HEK293 (cell line): ENCODE measurements around the gene SOX13.

Experiments used
- CTCF ChIP-seq: fragments of 450-650 bp; formaldehyde crosslinking; IDR thresholded peaks from 2 replicates; pipeline ENCODE4 v1.5.1; 2016; ENCODE audit warnings: missing biosample characterization, missing genetic modification characterization
- GLIS2 ChIP-seq: fragments of 450-650 bp; formaldehyde crosslinking; IDR thresholded peaks from 2 replicates; pipeline ENCODE4 v1.5.1; 2016; ENCODE audit warnings: missing biosample characterization, missing genetic modification characterization
- RBAK ChIP-seq: fragments of 450-650 bp; formaldehyde crosslinking; IDR thresholded peaks from 2 replicates; pipeline ENCODE4 v1.5.1; 2016; ENCODE audit warnings: missing biosample characterization, missing genetic modification characterization
- SCRT1 ChIP-seq: fragments of 450-650 bp; formaldehyde crosslinking; IDR thresholded peaks from 2 replicates; pipeline ENCODE4 v1.5.1; 2016; ENCODE audit warnings: missing biosample characterization, missing genetic modification characterization, borderline replicate concordance
- SCRT2 ChIP-seq: fragments of 450-650 bp; formaldehyde crosslinking; IDR thresholded peaks from 2 replicates; pipeline ENCODE4 v1.5.1; 2016; ENCODE audit warnings: missing biosample characterization, missing genetic modification characterization
- SP7 ChIP-seq: fragments of 450-650 bp; formaldehyde crosslinking; IDR thresholded peaks from 2 replicates; pipeline ENCODE4 v1.5.1; 2016; ENCODE audit warnings: missing biosample characterization, missing genetic modification characterization
- ZBTB6 ChIP-seq: fragments of 450-650 bp; formaldehyde crosslinking; IDR thresholded peaks from 2 replicates; pipeline ENCODE4 v1.5.1; 2017; ENCODE audit warnings: missing biosample characterization, missing genetic modification characterization
- ZBTB8A ChIP-seq: fragments of 450-650 bp; formaldehyde crosslinking; IDR thresholded peaks from 2 replicates; pipeline ENCODE4 v1.5.1; 2016; ENCODE audit warnings: missing biosample characterization, missing genetic modification characterization
- ZFHX2 ChIP-seq: fragments of 450-650 bp; formaldehyde crosslinking; conservative IDR thresholded peaks from 2 replicates; pipeline ENCODE4 v1.5.1; 2016; ENCODE audit warnings: missing biosample characterization, missing genetic modification characterization
- ZNF10 ChIP-seq: fragments of 450-650 bp; formaldehyde crosslinking; IDR thresholded peaks from 2 replicates; pipeline ENCODE4 v1.5.1; 2017; ENCODE audit warnings: missing biosample characterization, missing genetic modification characterization
- ZNF16 ChIP-seq: fragments of 450-650 bp; formaldehyde crosslinking; IDR thresholded peaks from 2 replicates; pipeline ENCODE4 v1.5.1; 2016; ENCODE audit warnings: low read depth, missing biosample characterization, missing genetic modification characterization
- ZNF223 ChIP-seq: fragments of 450-650 bp; formaldehyde crosslinking; IDR thresholded peaks from 2 replicates; pipeline ENCODE4 v1.5.1; 2016; ENCODE audit warnings: missing biosample characterization, missing genetic modification characterization
- ZNF394 ChIP-seq: fragments of 450-650 bp; formaldehyde crosslinking; IDR thresholded peaks from 2 replicates; pipeline ENCODE4 v1.5.1; 2016; ENCODE audit warnings: missing biosample characterization, missing genetic modification characterization, mild to moderate bottlenecking, moderate library complexity, borderline replicate concordance
- ZNF398 ChIP-seq: fragments of 450-650 bp; formaldehyde crosslinking; IDR thresholded peaks from 2 replicates; pipeline ENCODE4 v1.5.1; 2017; ENCODE audit warnings: missing biosample characterization, missing genetic modification characterization
- ZNF501 ChIP-seq: fragments of 450-650 bp; formaldehyde crosslinking; IDR thresholded peaks from 2 replicates; pipeline ENCODE4 v1.5.1; 2016; ENCODE audit warnings: missing biosample characterization, missing genetic modification characterization
- ZNF548 ChIP-seq: fragments of 450-650 bp; formaldehyde crosslinking; IDR thresholded peaks from 2 replicates; pipeline ENCODE4 v1.5.1; 2016; ENCODE audit warnings: missing biosample characterization, missing genetic modification characterization
- ZNF610 ChIP-seq: fragments of 450-650 bp; formaldehyde crosslinking; IDR thresholded peaks from 2 replicates; pipeline ENCODE4 v1.5.1; 2016; ENCODE audit warnings: missing biosample characterization, missing genetic modification characterization, borderline replicate concordance
- ZNF660 ChIP-seq: fragments of 450-650 bp; IDR thresholded peaks from 2 replicates; pipeline ENCODE4 v1.5.1; 2018; ENCODE audit warnings: missing biosample characterization, mild to moderate bottlenecking, missing genetic modification characterization
- ZNF830 ChIP-seq: fragments of 450-650 bp; IDR thresholded peaks from 2 replicates; pipeline ENCODE4 v1.5.0; 2018; ENCODE audit warnings: missing biosample characterization, missing genetic modification characterization, low read depth, mild to moderate bottlenecking, moderate library complexity
- ZSCAN16 ChIP-seq: fragments of 450-650 bp; formaldehyde crosslinking; IDR thresholded peaks from 2 replicates; pipeline ENCODE4 v1.5.1; 2016; ENCODE audit warnings: missing biosample characterization, missing genetic modification characterization
- TF ChIP-seq, protein P1 (sequence below): fragments of 450-650 bp; formaldehyde crosslinking; IDR thresholded peaks from 2 replicates; pipeline ENCODE4 v1.5.1; 2017; ENCODE audit warnings: missing biosample characterization, missing genetic modification characterization
- TF ChIP-seq, protein P2 (sequence below): fragments of 450-650 bp; formaldehyde crosslinking; conservative IDR thresholded peaks from 2 replicates; pipeline ENCODE4 v1.5.1; 2016; ENCODE audit warnings: low read depth, missing biosample characterization, missing genetic modification characterization
- TF ChIP-seq, protein P3 (sequence below): fragments of 450-650 bp; formaldehyde crosslinking; IDR thresholded peaks from 2 replicates; pipeline ENCODE4 v1.5.1; 2016; ENCODE audit warnings: missing biosample characterization, missing genetic modification characterization

SOX13 gene

DNA sequence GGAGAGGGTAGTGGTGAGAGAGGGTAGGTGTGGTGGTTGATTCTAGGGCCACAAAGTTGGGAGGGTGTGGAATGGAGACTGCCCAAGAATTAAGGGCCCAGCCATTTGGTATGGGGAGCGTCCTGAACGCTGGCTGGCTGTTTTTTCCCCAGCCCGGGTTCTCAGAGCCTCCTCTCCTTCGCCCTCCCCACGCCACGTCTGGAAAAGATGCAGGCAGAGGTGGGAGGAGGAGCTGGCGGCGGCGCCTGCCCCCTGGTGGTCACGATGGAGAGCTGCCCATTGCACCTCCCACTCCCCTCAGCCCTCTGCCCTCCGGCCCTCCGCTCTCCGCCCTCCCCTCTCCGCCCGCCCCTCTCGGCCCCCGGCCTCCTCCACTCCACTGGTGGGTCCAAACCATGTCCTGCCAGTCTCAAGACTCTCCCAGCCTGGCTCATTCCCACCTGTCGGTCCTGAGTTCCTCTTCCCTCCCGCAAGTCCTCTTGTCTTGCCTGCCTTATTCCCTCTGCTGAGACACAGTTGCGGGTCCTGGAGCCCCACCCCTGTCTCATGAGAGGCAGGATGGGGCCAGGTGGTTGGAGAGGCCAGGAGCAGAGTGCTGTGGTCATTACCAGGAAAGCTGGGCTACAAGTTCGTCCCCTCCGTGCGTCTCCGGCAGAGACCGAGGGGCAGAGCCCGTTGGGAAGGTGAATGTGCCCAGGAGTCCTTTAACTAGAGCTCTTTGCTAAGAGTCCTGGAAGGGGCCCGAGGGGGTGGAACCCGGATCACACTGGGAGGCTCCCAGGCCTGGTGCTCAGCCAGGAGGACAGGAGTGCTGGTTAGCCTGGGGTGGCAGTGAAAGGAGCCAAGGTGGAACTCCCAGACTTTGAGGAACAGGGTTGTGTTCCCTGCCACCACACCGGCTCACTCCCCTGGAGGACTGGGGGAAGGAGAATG lies 56.3 kb downstream of the SOX13 start (continued):
- TF ChIP-seq, protein P1, sequence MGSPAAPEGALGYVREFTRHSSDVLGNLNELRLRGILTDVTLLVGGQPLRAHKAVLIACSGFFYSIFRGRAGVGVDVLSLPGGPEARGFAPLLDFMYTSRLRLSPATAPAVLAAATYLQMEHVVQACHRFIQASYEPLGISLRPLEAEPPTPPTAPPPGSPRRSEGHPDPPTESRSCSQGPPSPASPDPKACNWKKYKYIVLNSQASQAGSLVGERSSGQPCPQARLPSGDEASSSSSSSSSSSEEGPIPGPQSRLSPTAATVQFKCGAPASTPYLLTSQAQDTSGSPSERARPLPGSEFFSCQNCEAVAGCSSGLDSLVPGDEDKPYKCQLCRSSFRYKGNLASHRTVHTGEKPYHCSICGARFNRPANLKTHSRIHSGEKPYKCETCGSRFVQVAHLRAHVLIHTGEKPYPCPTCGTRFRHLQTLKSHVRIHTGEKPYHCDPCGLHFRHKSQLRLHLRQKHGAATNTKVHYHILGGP (tag by site-specific recombination): no peak
- TF ChIP-seq SP7 (tag by site-specific recombination): peak; percentile 31; the same call in 1 of the 2 replicates
- TF ChIP-seq ZNF610 (tag by site-specific recombination): 0 out of 2 replicates have a peak, but pooled peaks have one; percentile 22
- TF ChIP-seq ZSCAN16 (tag by site-specific recombination): peak; percentile 87
- TF ChIP-seq ZNF830: no peak
- peak; percentile 92 for TF ChIP-seq ZFHX2 (tag by site-specific recombination)
- TF ChIP-seq ZBTB8A: peak; percentile 62
- TF ChIP-seq ZNF398 (tag by site-specific recombination): peak; percentile 41; the same call in 1 of the 2 replicates
- no peak for TF ChIP-seq ZNF16 (tag by site-specific recombination)
- TF ChIP-seq, protein P2, sequence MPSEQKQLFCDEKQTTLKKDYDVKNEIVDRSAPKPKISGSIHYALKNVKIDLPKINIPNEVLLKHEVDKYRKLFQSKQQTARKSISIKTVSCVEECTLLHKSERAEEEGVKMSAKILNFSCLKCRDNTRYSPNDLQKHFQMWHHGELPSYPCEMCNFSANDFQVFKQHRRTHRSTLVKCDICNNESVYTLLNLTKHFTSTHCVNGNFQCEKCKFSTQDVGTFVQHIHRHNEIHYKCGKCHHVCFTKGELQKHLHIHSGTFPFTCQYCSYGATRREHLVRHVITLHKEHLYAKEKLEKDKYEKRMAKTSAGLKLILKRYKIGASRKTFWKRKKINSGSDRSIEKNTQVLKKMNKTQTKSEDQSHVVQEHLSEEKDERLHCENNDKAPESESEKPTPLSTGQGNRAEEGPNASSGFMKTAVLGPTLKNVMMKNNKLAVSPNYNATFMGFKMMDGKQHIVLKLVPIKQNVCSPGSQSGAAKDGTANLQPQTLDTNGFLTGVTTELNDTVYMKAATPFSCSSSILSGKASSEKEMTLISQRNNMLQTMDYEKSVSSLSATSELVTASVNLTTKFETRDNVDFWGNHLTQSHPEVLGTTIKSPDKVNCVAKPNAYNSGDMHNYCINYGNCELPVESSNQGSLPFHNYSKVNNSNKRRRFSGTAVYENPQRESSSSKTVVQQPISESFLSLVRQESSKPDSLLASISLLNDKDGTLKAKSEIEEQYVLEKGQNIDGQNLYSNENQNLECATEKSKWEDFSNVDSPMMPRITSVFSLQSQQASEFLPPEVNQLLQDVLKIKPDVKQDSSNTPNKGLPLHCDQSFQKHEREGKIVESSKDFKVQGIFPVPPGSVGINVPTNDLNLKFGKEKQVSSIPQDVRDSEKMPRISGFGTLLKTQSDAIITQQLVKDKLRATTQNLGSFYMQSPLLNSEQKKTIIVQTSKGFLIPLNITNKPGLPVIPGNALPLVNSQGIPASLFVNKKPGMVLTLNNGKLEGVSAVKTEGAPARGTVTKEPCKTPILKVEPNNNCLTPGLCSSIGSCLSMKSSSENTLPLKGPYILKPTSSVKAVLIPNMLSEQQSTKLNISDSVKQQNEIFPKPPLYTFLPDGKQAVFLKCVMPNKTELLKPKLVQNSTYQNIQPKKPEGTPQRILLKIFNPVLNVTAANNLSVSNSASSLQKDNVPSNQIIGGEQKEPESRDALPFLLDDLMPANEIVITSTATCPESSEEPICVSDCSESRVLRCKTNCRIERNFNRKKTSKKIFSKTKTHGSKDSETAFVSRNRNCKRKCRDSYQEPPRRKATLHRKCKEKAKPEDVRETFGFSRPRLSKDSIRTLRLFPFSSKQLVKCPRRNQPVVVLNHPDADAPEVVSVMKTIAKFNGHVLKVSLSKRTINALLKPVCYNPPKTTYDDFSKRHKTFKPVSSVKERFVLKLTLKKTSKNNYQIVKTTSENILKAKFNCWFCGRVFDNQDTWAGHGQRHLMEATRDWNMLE: no peak
- TF ChIP-seq RBAK: no peak
- TF ChIP-seq SCRT2 (tag by site-specific recombination): peak; percentile 78
- peak; percentile 46; the same call in 1 of the 2 replicates for TF ChIP-seq GLIS2
- TF ChIP-seq ZBTB6 (tag by site-specific recombination): no peak
- peak; percentile 17; the same call in 1 of the 2 replicates for TF ChIP-seq ZNF394
- TF ChIP-seq ZNF501: peak; percentile 50; the same call in 1 of the 2 replicates
- TF ChIP-seq ZNF223 (tag by site-specific recombination): 0 out of 2 replicates have a peak, but pooled peaks have one; percentile 73
- peak; percentile 20; the same call in 1 of the 2 replicates for TF ChIP-seq ZNF660
- TF ChIP-seq, protein P3, sequence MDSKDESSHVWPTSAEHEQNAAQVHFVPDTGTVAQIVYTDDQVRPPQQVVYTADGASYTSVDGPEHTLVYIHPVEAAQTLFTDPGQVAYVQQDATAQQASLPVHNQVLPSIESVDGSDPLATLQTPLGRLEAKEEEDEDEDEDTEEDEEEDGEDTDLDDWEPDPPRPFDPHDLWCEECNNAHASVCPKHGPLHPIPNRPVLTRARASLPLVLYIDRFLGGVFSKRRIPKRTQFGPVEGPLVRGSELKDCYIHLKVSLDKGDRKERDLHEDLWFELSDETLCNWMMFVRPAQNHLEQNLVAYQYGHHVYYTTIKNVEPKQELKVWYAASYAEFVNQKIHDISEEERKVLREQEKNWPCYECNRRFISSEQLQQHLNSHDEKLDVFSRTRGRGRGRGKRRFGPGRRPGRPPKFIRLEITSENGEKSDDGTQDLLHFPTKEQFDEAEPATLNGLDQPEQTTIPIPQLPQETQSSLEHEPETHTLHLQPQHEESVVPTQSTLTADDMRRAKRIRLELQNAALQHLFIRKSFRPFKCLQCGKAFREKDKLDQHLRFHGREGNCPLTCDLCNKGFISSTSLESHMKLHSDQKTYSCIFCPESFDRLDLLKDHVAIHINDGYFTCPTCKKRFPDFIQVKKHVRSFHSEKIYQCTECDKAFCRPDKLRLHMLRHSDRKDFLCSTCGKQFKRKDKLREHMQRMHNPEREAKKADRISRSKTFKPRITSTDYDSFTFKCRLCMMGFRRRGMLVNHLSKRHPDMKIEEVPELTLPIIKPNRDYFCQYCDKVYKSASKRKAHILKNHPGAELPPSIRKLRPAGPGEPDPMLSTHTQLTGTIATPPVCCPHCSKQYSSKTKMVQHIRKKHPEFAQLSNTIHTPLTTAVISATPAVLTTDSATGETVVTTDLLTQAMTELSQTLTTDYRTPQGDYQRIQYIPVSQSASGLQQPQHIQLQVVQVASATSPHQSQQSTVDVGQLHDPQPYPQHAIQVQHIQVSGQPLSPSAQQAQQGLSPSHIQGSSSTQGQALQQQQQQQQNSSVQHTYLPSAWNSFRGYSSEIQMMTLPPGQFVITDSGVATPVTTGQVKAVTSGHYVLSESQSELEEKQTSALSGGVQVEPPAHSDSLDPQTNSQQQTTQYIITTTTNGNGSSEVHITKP: peak; percentile 45
- TF ChIP-seq SCRT1 (tag by site-specific recombination): peak; percentile 85
- TF ChIP-seq CTCF: peak; percentile 83
- no peak for TF ChIP-seq ZNF10 (tag by site-specific recombination)
- TF ChIP-seq ZNF548 (tag by site-specific recombination): no peak
